GM18858 (cell line): Measurements from ENCODE around the gene WDFY1.
A peak's percentile ranks its signal among the peaks of the same experiment; 100 is the strongest.

ENCODE experiments used
- ATAC-seq: cut with Tn5 transposase; IDR thresholded peaks from one replicate; pipeline ENCODE4 v1.9.1; 2021; ENCODE audit not compliant: unreplicated experiment

WDFY1 gene

DNA sequence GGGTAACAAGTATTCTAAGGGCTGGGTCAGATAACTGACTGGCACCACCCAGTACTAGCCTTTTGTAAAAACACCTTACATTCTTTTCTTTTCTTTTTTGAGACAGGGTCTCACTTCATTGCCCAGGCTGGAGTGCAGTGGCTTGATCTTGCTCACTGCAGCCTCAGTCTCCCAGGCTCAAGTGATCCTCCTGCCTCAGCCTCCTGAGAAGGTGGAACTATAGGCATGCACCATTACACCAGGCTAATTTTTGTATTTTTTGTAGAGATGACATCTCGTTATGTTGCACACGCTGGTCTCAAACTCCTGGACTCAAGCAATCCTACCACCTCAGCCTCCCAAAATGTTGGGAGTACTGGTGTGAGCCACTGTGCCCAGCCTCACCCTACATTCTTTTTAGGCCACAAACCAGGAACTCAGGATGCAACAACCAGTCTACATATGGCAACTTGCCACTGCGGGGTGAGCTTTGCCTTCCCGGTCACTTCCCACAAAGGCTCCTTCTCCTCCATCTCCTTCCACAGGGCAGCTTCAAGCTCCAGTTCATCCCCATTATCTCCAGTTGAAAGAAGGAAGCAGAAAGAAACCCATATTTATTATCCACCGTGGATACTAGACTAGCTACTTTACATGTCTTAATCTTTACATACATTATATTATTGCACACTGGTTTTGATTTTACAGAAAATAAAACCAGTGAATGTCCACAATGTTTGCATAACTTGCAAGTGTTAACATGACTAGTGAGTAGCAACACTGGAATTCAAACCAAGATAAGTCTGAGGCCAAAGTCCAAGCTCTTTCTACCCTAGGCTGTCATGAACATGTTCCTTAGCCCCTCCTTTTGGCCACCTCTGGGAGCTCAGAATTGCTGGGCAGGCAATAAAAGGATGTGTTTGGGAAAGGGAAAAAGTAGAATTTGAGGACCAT is 84.1 kb downstream of the WDFY1 start:
- no peak for ATAC-seq

DNA sequence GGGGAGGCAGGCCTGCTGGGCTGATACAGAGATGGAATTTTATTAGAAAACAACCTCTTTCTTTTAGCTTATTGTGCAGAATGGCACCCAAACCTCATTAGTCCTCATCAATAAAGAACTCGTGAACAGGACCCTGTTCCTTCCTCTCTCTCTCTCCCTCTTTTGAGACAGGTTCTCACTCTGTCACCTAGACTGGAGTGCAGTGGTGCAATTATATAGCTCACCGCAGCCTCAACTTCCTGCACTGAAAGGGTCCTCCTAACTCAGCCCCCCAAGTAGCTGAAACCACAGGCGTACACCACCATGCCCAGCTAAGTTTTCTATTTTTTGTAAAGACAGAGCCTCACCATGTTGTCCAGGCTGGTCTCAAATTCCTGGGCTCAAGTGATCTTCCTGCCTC is 86.1 kb downstream of the WDFY1 start:
- ATAC-seq: no peak

GRCh38 chr2:223856584-223856983 is 88.6 kb downstream of the WDFY1 start:
- ATAC-seq: no peak

DNA sequence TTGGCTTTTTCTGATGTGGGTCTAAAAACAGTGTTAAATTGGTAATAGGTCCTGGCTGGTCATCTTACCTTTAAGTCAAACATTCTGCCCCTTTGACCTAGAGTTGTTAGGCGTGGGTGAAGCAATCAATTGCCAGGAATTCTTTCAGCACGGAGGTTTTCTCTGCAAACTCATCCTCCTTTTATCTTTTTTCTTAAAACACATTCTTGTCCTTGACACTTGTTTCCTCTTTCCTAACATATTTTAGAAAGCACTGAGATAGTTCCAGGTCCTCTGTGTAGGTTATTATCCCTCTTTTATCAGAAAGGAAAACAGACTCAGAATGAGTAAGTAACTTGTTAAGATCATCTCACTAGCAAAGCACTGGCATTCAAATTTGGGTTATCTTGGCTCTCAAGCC is 89.1 kb downstream of the WDFY1 start:
- no peak for ATAC-seq

- no peak for ATAC-seq
Measured at GRCh38 chr2:223855426-223855825, 89.7 kb downstream of the WDFY1 start.

DNA sequence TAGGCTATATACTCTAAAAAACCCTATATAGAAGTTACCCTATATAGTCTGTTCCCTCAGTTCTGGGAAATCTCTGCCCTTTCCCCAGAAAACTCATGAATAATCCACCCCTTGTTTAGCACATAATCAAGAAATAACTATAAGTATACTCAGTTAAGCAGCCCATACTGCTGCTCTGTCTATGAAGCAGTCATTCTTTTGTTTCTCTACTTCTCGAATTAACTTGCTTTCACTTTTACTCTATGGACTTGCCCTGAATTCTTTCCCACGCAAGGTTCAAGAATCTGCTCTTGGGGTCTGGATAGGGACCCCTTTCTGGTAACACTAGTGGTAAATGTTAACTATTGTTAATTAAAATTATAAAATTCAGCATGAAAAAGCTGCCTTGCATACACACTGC is 90.4 kb downstream of the WDFY1 start:
- peak; percentile 70 for ATAC-seq

- ATAC-seq: no peak
Measured at GRCh38 chr2:223853425-223853837, 91.7 kb downstream of the WDFY1 start.

GRCh38 chr2:223852281-223852795 is 92.8 kb downstream of the WDFY1 start:
- ATAC-seq: no peak

GRCh38 chr2:223847410-223847809 is 97.7 kb downstream of the WDFY1 start:
- ATAC-seq: no peak

- ATAC-seq: no peak
Measured at GRCh38 chr2:223846515-223846914, 98.6 kb downstream of the WDFY1 start.

GRCh38 chr2:223841436-223842190 is 103.5 kb downstream of the WDFY1 start:
- no peak for ATAC-seq

GRCh38 chr2:223837287-223838061 is 107.7 kb downstream of the WDFY1 start, which contains the start of gene AP1S3:
AP1S3 (minus strand) TSS chr2:223837582; CDS start chr2:223837450, 132 bp downstream.
- ATAC-seq: peak; percentile 54

DNA sequence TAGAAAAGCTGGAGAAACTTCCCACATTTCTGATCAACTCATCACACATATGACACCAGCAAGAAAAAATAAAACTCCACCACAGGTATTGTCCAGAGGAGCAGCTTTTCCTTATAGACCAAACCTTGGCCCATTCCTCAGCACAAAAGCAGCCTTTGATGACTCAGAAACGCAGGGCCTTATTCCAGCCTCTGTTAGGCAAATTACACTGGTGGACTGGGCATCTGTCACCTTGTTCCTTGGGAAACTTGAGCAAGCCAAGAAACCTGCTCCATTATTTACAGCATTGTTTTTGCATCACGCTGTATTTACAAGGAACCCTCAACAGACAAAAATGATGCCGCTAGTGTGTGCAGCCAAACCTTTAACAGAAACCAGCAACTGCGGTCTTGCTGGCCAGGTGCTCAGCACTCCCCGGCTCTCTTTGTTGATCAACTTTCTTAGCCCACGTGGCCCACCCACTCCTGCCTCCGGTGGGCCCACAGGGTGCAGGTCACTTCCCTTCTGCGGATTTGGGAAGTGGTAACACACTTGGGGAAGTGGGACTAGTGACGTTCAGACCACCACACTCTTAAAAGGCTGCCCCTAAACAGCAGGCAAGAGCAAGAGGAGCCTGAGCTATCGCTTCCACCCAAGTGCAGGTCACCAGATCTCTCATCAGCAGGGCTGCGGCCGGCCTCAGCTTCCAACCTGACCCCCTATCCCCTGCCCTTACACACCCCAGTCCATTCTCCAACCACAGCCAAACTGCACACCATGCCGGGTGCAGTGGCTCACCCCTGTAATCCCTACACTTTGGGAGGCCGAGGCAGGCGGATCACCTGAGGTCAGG is 109.2 kb downstream of the WDFY1 start:
- peak; percentile 67 for ATAC-seq

DNA sequence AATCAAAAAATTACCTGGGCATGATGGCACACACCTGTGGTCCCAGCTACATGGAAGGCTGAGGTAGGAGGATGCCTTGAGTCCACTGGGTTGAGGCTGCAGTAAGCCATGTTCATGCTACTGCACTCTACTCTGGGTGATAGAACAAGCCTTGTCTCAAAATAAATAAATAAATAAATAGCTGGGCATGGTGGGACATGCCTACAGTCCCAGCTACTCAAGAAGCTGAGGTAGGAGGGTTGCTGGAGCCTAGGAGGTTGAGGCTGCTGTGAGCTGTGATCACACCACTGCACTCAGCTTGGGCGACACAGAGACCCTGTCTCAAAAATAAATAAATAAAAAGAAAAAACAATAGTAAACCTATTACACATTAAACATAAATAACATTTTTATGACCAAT is 110.7 kb downstream of the WDFY1 start:
- ATAC-seq: no peak

DNA sequence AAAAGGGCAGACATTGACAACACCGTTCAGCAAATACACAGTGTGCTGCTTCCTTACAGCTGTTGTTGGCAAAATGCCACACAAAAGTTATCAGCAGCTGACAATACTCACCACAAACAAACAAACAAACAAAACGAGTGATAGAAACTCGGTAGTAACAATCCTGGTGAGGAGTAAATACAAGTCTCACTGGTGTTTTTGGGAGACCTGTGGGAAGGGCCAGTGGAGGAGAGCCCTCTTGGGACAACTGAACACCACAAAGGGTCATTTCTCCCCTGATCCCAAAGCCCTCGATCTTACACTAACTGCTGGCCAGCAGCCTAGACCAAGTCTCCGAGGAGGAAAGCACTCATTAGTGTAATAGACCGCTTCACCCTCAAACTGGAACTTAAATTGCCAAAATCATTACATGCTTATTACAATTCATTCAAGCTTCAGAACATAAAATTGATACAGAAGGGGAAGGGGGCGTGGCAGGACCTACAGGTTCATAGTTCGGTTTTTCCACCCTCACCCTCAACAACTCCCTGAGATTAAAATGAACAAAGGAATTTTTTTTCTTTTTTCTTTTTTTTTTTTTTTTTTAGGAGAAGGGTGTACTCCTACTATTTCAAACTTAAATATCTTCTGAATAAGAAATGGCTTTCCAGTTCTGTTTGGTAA is 112.8 kb downstream of the WDFY1 start:
- ATAC-seq: no peak

DNA sequence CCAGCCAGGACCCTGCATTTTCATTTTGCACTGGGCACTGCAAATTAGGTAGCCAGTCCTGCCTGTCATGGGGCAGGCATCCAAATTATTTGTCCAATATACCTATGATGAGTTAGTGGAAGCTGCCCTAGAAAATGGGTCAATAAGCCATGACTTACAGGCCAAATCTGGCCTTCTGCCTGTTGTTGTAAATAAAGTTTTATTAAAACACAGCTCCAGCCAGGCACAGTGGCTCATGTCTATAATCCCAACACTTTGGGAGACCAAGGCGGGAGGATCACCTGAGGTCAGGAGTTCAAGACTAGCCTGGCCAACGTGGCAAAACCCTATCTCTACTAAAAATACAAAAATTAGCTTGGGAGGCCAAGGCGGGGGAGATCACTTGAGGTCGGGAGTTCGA is 116.0 kb downstream of the WDFY1 start:
- no peak for ATAC-seq

DNA sequence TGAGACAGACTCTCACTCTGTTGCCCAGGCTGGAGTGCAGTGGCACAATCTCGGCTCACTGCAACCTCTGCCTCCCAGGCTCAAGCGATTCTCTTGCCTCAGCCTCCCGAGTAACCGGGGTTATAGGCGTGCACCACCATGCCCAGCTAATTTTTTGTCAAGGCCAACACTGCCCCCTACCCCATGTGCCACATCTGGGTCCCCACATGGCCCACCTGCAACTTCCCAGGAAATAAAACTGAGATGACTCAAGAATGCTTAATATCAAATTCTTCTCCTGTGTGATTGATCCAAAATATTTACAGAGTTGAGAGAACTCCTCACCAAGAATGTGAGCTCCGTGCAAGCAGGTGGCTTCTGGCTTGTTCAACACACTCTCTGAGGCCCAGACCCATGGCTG is 116.8 kb downstream of the WDFY1 start:
- no peak for ATAC-seq

- no peak for ATAC-seq
Measured at GRCh38 chr2:223826995-223827394, 118.1 kb downstream of the WDFY1 start.
